ENCODE data around the gene SLC38A5. TPM values are rescaled to one million over a fixed set of nuclear protein-coding genes. Genes with fewer than 3 reads are reported as not detected.

The SLC38A5 gene
- total RNA-seq, 1 donor from 2014 or later, result 2.6 TPM

DNA sequence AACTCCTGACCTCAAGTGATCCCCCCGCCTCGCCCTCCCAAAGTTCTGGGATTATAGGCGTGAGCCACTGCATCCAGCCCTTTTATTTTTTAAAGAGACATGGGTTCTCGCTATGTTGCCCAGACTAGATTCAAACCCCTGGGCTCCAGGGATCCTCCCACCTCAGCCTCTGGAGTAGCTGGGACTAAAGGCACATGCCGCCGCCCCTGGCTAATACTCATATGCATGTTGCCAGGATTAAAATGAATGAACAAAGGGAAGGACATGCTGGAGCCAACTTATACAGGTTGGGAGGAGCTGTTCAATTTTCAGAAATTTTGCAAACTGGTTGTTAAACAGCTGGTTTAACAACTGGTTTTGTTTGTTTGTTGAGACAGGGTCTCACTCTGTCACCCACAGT lies 4.5 kb upstream of the SLC38A5 start:
- no peak for DNase-seq (ENCODE audit: low spot score)
- Mint-ChIP-seq H3K36me3 (ENCODE audit: low read depth) (peaks cover 5% of the 10 kb centered on the region), H3K4me1 (ENCODE audit: low read depth) (peaks cover 39% of the 10 kb centered on the region), H3K9me3 (ENCODE audit: low read depth) (peaks cover 5% of the 10 kb centered on the region), H3K4me3 (ENCODE audit: unreplicated experiment) (peak overlapping the region; percentile 96), H3K27ac (ENCODE audit: unreplicated experiment) (no peak overlapping the region), H3K27me3 (ENCODE audit: low read depth) (no peaks in the 10 kb centered on the region)
- TF ChIP-seq, protein P1, sequence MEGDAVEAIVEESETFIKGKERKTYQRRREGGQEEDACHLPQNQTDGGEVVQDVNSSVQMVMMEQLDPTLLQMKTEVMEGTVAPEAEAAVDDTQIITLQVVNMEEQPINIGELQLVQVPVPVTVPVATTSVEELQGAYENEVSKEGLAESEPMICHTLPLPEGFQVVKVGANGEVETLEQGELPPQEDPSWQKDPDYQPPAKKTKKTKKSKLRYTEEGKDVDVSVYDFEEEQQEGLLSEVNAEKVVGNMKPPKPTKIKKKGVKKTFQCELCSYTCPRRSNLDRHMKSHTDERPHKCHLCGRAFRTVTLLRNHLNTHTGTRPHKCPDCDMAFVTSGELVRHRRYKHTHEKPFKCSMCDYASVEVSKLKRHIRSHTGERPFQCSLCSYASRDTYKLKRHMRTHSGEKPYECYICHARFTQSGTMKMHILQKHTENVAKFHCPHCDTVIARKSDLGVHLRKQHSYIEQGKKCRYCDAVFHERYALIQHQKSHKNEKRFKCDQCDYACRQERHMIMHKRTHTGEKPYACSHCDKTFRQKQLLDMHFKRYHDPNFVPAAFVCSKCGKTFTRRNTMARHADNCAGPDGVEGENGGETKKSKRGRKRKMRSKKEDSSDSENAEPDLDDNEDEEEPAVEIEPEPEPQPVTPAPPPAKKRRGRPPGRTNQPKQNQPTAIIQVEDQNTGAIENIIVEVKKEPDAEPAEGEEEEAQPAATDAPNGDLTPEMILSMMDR (IDR thresholded peaks at IDR 0.05), result no peak

DNA sequence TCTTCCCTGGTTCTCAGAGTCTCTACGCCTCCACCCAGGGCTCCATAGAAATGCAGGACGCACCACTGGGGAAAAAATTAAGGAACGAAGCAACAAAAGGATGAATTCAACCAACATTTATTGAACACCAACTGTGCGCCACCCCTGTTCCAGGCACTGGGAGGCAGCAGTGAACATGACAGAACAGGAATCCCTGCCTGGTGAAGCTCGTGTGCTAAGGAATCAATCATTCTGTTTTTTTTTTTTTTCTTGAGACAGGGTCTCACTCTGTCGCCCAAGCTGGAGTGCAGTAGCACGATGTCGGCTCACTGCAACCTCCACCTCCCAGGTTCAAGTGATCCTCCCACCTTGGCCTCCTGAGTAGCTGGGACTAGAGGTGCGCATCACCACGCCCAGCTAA lies 4.1 kb upstream of the SLC38A5 start:
- TF ChIP-seq, protein P1 (IDR thresholded peaks at IDR 0.05), result peak; percentile 57
- H3K27ac Mint-ChIP-seq (ENCODE audit: unreplicated experiment), result peak overlapping the region; percentile 13
- H3K4me3 Mint-ChIP-seq (ENCODE audit: unreplicated experiment), result no peak overlapping the region
- H3K4me1 Mint-ChIP-seq (ENCODE audit: low read depth), result peaks cover 39% of the 10 kb centered on the region
- peaks cover 4% of the 10 kb centered on the region for H3K36me3 Mint-ChIP-seq (ENCODE audit: low read depth)
- H3K27me3 Mint-ChIP-seq (ENCODE audit: low read depth), result no peaks in the 10 kb centered on the region
- DNase-seq (ENCODE audit: low spot score), result no peak
- peaks cover 5% of the 10 kb centered on the region for H3K9me3 Mint-ChIP-seq (ENCODE audit: low read depth)

DNA sequence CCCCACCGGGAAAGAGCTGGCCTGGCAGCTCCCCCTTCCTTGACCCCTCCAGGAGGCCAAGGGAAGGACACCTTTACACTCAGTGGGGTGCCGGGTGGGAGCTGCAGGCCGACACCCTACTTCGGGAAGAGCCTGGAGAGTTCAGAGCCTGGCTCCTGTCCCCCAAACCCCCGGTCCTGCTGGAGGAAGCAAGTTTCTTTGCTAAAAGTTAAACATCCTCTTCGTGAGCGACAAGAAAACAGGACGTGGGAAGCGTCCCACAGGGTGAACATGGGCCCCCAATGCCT lies 3.6 kb upstream of the SLC38A5 start:
- no peak overlapping the region for H3K4me3 Mint-ChIP-seq (ENCODE audit: unreplicated experiment)
- TF ChIP-seq, protein P1 (IDR thresholded peaks at IDR 0.05), result no peak
- H3K9me3 Mint-ChIP-seq (ENCODE audit: low read depth), result peaks cover 5% of the 10 kb centered on the region
- peaks cover 1% of the 10 kb centered on the region for H3K36me3 Mint-ChIP-seq (ENCODE audit: low read depth)
- peaks cover 38% of the 10 kb centered on the region for H3K4me1 Mint-ChIP-seq (ENCODE audit: low read depth)
- no peak for DNase-seq (ENCODE audit: low spot score)
- no peaks in the 10 kb centered on the region for H3K27me3 Mint-ChIP-seq (ENCODE audit: low read depth)
- peak overlapping the region; percentile 29 for H3K27ac Mint-ChIP-seq (ENCODE audit: unreplicated experiment)

DNA sequence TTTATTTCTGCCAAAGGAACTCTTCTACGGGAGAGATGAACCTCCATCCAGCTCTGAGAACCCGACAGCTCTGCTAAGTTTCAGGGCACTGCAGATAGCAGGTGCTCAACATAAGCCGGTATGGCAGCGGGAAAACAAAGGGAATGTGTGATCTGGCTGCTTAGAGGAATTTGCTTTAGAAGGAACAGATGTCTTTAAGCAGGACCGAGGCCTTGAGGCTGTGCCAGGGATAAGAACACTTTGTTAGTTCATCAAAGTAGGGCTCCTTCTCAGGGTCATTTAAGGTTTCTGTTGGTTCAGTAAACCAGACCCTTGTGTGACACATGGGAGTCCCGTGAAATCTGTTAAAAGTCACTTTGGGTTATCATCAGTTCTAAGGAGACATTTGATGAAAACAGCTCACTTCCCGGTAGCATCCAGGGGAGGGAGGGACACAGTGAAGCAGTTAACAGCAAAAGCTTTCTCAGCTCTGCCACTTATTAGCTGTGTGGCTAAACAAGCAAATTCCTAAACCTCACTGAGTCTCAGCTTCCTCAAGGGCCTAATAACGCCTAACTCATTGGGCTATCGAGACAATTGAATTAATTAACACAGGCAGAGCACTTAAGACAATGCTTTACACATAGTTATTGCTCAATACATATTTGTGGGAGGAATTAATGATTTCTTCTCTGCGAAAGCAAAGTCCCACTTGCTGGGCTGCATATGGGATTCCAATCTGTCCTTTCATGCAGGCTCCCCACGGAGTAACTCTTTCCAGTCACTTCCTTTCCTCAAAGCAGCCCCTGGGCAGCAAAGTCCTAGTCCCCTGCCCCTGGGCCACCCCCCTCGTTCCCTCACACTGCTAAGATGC lies 3.0 kb upstream of the SLC38A5 start:
- no peaks in the 10 kb centered on the region for H3K27me3 Mint-ChIP-seq (ENCODE audit: low read depth)
- peaks cover 32% of the 10 kb centered on the region for H3K4me1 Mint-ChIP-seq (ENCODE audit: low read depth)
- peak overlapping the region; percentile 29 for H3K27ac Mint-ChIP-seq (ENCODE audit: unreplicated experiment)
- H3K4me3 Mint-ChIP-seq (ENCODE audit: unreplicated experiment), result no peak overlapping the region
- H3K36me3 Mint-ChIP-seq (ENCODE audit: low read depth), result no peaks in the 10 kb centered on the region
- H3K9me3 Mint-ChIP-seq (ENCODE audit: low read depth), result peaks cover 5% of the 10 kb centered on the region
- TF ChIP-seq, protein P1 (IDR thresholded peaks at IDR 0.05), result no peak
- DNase-seq (ENCODE audit: low spot score), result no peak

DNA sequence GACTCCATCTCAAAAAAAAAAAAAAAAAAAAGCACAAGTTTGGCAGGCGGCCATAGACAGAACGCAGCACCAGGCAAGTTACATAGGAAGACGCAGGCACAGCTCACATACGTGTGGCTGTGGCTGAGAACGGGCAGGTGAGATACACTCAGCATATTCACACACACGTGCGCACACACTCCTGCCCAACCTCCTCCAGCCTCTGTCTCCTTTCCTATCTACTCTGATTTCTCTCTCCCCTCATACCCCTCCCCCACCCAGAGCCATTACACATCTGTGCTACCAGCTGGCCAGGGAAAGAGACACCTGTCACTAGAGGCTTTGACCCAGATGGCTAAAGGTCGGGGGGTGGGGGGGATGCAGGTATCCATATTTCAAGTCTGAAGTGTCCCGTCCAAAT lies 2.2 kb upstream of the SLC38A5 start:
- no peak for DNase-seq (ENCODE audit: low spot score)
- TF ChIP-seq, protein P1 (IDR thresholded peaks at IDR 0.05), result no peak

More for the DNA sequence above, 2.2 kb upstream of the SLC38A5 start:
- H3K4me1 Mint-ChIP-seq (ENCODE audit: low read depth), result peaks cover 24% of the 10 kb centered on the region
- no peak overlapping the region for H3K4me3 Mint-ChIP-seq (ENCODE audit: unreplicated experiment)
- no peaks in the 10 kb centered on the region for H3K27me3 Mint-ChIP-seq (ENCODE audit: low read depth)
- peaks cover 2% of the 10 kb centered on the region for H3K9me3 Mint-ChIP-seq (ENCODE audit: low read depth)
- no peak overlapping the region for H3K27ac Mint-ChIP-seq (ENCODE audit: unreplicated experiment)
- no peaks in the 10 kb centered on the region for H3K36me3 Mint-ChIP-seq (ENCODE audit: low read depth)

Data from chondrocyte (in vitro differentiated cells).